CD4-positive, alpha-beta T cell treated with Interferon alpha-2 for 1 hour (primary cell): ENCODE data around the gene HES4.
A peak's percentile ranks its signal among the peaks of the same experiment; 100 is the strongest.
"Not testable (repeated sequence)": the region's sequence is repeated elsewhere in the genome, so short reads cannot be mapped to it uniquely, and the experiment has no call there.

Experiments
- DNase-seq, 2 donors: peaks; one replicate each; pipeline ENCODE4 v3.0.0-alpha.2; 2020 to 2022

HES4 gene

GRCh38 chr1:1033009-1033587 is 33.2 kb upstream of the HES4 start:
- DNase-seq: peak; percentile 88 to 91

- DNase-seq: no peak
Observed at GRCh38 chr1:1032424-1032823, 32.5 kb upstream of the HES4 start.

GRCh38 chr1:1031659-1032235 is 31.9 kb upstream of the HES4 start:
- no peak for DNase-seq

- not testable (repeated sequence) for DNase-seq
Observed at GRCh38 chr1:1030867-1031658, 31.2 kb upstream of the HES4 start.

- no peak for DNase-seq
Observed at GRCh38 chr1:1027791-1028190, 27.9 kb upstream of the HES4 start.

DNA sequence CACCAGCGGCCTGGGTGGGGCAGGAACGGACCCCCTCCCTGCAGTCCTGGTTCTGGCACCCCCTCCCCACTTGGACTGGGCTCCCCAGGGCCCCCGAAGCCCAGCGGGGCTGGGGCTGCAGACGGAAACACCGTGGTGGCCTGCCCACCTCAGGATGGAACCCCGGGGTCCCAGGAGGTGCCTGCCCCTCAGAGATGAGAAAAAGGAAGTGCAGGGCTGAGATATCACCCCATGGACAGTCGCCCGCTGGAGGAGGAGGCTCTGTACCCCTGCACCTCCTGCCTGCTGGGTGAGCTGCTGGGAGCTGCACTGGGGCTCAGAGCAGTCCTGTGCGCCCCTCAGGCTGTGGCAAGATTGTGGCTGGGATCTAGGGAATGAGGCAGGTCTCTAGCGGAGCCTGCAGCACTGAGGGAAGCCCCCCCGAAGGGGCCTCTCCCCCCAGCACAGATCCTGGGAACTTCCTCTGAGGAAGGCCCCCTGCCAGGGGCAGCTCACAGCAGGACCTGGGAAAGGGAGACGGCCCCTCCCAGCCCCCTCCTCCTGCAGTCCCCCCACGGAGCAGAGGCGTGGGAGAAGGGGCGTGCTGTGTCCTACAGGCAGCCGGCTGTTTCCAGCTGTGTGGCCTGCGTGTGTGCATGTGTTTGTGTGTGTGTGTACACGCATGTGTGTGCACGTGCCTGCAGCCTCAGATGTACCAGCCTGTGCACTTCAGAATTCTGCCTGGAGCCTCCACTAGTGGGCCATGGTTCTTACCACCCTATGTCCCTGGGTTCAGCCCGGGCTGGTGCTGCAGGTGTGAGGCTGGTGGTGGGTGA is 26.9 kb upstream of the HES4 start:
- DNase-seq: no peak

- no peak for DNase-seq
Observed at GRCh38 chr1:1025730-1026129, 25.8 kb upstream of the HES4 start.

GRCh38 chr1:1024771-1025699 is 25.1 kb upstream of the HES4 start:
- DNase-seq: no peak

- DNase-seq: no peak
Observed at GRCh38 chr1:1024149-1024770, 24.4 kb upstream of the HES4 start.

GRCh38 chr1:1023700-1024099 is 23.8 kb upstream of the HES4 start:
- no peak for DNase-seq

- DNase-seq: no peak
Observed at GRCh38 chr1:1022302-1023009, 22.6 kb upstream of the HES4 start.

DNA sequence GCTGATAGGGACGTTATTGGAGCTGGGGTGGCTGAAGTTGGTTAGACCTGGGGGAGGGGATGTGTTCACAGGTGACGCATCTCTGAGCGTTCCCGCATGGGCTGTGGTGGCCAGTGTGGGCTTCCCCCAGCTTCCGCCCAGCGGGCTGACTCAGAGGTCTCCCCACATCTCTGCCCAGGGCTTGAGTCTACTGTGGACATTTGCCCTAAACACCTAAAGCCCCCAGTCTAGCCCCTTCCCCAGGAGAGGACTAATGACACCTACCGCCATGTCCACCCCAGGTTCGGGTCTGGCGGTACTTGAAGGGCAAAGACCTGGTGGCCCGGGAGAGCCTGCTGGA is 22.0 kb upstream of the HES4 start:
- DNase-seq: no peak

DNA sequence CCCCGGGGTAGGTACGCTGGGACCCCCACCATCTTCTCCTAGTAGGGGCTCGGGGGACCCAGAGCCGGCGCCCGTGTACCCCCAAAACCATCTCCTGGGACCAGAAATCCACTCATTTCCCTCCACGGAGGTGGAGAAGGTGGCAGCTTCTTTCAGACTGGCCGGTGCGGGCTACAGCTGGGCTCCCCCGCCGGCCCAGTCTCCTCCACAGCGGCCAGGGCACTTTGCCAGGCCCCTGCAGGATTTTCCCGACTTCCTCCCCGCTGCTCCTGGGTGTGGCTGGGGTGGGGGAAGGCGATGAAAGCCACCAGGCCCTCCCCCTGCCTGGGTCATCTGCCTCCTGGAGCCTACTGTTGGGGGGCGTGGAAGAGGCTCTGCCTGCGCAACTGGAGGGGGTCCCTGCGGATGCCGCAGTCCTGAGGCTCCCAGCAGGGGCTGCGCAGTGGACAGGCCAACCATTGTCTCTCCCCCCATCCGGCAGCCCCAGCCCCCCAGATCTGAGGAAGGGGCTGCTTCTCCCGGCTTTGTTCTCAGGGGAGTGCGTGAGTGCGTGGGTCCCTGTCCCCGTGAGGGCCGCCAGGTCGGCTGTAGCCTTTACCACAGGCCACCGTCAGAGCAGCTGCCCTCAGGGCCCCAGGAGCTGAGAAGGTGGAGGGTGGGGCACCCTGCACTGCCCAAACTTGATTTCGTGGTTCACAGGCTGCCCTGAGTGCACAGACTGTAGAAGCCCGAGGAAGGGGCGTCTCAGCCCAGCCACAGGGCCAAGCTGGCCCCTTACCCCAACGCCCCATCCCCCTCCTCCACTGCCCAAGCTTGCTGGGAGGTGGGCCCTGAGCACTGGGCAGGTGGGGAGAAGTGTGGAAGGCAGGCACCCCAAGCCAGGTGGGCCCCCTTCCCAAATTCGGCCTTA is 21.4 kb upstream of the HES4 start:
- no peak for DNase-seq

DNA sequence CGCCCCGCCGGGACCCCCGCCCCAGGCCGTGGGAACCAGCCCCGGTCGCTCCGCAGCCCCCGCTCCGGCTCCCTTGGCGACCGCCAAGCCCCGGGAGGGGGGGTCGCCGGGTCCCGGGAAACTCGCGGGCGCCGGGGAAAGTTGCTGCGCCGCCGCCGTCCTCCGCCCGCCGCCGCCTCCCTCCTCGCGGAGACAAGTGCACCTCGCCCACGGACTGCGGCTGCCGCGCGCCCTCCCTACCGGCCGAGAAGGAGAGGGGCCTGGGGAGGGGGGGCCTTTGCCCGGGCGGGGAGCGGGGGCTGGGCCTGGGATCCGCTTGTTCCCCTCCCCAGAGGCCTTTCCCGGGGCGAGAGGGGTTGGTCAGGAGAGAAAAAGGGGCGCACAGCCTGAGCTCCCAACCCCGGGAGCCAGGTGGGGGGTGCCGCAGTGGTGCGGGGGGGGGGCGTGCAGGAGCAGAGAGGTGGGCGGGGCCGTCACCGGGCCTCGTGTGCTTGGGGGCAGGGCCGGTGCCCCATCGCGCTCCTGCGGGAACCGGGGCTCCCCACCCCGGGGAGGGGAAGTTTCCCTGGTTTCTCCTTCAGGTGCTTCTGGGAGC is 20.6 kb upstream of the HES4 start:
- no peak for DNase-seq

DNA sequence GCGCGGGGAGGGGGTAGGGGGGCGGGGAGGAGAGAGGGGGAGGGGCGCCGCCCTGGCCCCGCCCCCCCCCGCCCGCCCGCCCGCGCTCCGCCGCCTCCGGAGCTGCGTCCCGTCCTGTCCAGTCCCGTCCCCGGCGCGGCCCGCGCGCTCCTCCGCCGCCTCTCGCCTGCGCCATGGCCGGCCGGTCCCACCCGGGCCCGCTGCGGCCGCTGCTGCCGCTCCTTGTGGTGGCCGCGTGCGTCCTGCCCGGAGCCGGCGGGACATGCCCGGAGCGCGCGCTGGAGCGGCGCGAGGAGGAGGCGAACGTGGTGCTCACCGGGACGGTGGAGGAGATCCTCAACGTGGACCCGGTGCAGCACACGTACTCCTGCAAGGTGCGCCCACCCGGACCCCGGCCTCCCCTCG is 20.1 kb upstream of the HES4 start, which contains the start of gene AGRN:
Gene AGRN (plus strand): TSS at position 121 of the 405 bp plus-strand sequence. CDS start 53 bp downstream, at position 174.
- DNase-seq: no peak

- peak; percentile 77 to 84 for DNase-seq
Observed at GRCh38 chr1:1019122-1019999, 19.5 kb upstream of the HES4 start.

- DNase-seq: not testable (repeated sequence)
Observed at GRCh38 chr1:1018321-1018685, 18.4 kb upstream of the HES4 start.
